ENCODE results near the gene MSRB1. TPM values are rescaled to one million over a fixed set of nuclear protein-coding genes. Genes with fewer than 3 reads are reported as not detected.

Gene MSRB1
- total and polyA plus RNA-seq, 2 of the 13 experiments (the other 11 are each of a cell fraction or from before 2014, with no cell fraction given), result 32.1 to 75.4 TPM

GRCh38 chr16:1964506-1965395 is 21.8 kb upstream of the MSRB1 start, which contains the start of gene RPS2 (continued):
- TF ChIP-seq HNF1A (IDR thresholded peaks at IDR 0.05; ENCODE audit: low read depth), result no peak
- peak; percentile 40; the same call in 1 of the 2 replicates for TF ChIP-seq HNF1A (CRISPR knock-in tag; IDR thresholded peaks at IDR 0.05; ENCODE audit: borderline replicate concordance)
- no peak; the same call in 1 of the 2 replicates for TF ChIP-seq ZNF782 (CRISPR knock-in tag; IDR thresholded peaks at IDR 0.05; ENCODE audit: borderline replicate concordance)
- TF ChIP-seq YY1 (IDR thresholded peaks at IDR 0.05; ENCODE audit: insufficient read depth, insufficient replicate concordance, low read depth, low read length), result peak; percentile 75
- TF ChIP-seq RFX5 (IDR thresholded peaks at IDR 0.05; ENCODE audit: low read depth, low read length), result no peak
- TF ChIP-seq ZBTB38 (CRISPR knock-in tag; IDR thresholded peaks at IDR 0.05), result peak; percentile 98
- TF ChIP-seq ZNF879 (CRISPR knock-in tag; IDR thresholded peaks at IDR 0.05), result no peak
- TF ChIP-seq TCF7L2 (IDR thresholded peaks at IDR 0.05; ENCODE audit: low read depth, low read length), result no peak
- peak; percentile 83; the same call in 1 of the 2 replicates for TF ChIP-seq ZNF124 (CRISPR knock-in tag; IDR thresholded peaks at IDR 0.05)
- TF ChIP-seq PHF20 (CRISPR knock-in tag; IDR thresholded peaks at IDR 0.05), result peak; percentile 88
- TF ChIP-seq HBP1 (CRISPR knock-in tag; IDR thresholded peaks at IDR 0.05; ENCODE audit: low read depth), result 0 out of 2 replicates have a peak, but pooled peaks have one; percentile 36
- peak; percentile 87 for TF ChIP-seq HDAC1 (CRISPR knock-in tag; IDR thresholded peaks at IDR 0.05)
- 0 out of 2 replicates have a peak, but pooled peaks have one; percentile 61 for TF ChIP-seq ZKSCAN1 (IDR thresholded peaks at IDR 0.05; ENCODE audit: low read length)
- no peak for TF ChIP-seq ZBTB49 (CRISPR knock-in tag; IDR thresholded peaks at IDR 0.05; ENCODE audit: borderline replicate concordance)
- peak; percentile 2; the same call in 1 of the 2 replicates for TF ChIP-seq CTCF (CRISPR knock-in tag; IDR thresholded peaks at IDR 0.05)
- no peak for TF ChIP-seq LCORL (IDR thresholded peaks at IDR 0.05)
- 0 out of 2 replicates have a peak, but pooled peaks have one; percentile 26 for TF ChIP-seq LCORL (CRISPR knock-in tag; IDR thresholded peaks at IDR 0.05)
- peak; percentile 85; the same call in 1 of the 2 replicates for TF ChIP-seq MYNN (CRISPR knock-in tag; IDR thresholded peaks at IDR 0.05; ENCODE audit: low read depth)
- no peak; the same call in 1 of the 2 replicates for TF ChIP-seq SAFB2 (CRISPR knock-in tag; IDR thresholded peaks at IDR 0.05; ENCODE audit: borderline replicate concordance, low read depth)

All from HepG2 (cell line).